ENCODE results near the gene TMEM178B. TPM values are rescaled to one million over a fixed set of nuclear protein-coding genes. Genes with fewer than 3 reads are reported as not detected.

TMEM178B gene
- total and polyA plus RNA-seq, 3 experiments from 2014 or later, result 0.02 to 1.1 (median 0.97) TPM

DNA sequence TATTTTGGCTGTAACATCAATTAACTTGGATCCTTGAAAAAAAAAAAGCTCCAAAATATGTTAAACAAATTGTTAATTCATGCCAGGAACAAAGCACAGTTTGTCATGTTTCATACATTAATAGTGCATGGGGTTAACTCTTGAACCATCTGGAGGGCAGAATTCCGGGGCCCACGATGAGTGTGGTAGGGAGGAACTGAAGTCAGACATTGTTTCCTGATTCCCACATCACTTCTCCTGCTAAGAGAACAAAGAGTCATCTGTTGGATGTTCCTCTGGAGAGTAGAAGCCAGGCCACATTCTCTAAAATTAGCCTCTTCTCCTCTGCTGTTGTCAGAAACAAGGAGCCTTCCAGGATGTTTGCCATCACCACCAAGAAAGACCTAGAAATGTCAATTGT lies 54.6 kb downstream of the TMEM178B start:
- ChIA-PET POLR2A (no interaction called here), CTCF (no interaction called here)
- no peaks in the 10 kb centered on the region for H3K36me3 ChIP-seq (ENCODE audit: insufficient read depth, low read length)
- peaks cover 7 to 49% of the 10 kb centered on the region in 2 donors for H3K27me3 Mint-ChIP-seq
- H3K9me3 Mint-ChIP-seq, result peaks cover 7 to 13% (median 7%) of the 10 kb centered on the region in 5 donors
- H3K4me3 Mint-ChIP-seq, result no peak overlapping the region
- DNase-seq, result no peak
- no peaks in the 10 kb centered on the region for H3K4me1 ChIP-seq (ENCODE audit: insufficient read depth, low read length)
- no peaks in the 10 kb centered on the region for H3K36me3 Mint-ChIP-seq
- no peaks in the 10 kb centered on the region for H3K4me1 Mint-ChIP-seq
- H3K27me3 ChIP-seq (ENCODE audit: insufficient read depth, low read length, poor library complexity, severe bottlenecking), result no peaks in the 10 kb centered on the region
- no peak overlapping the region for H3K27ac ChIP-seq (ENCODE audit: low read depth, low read length)
- no peak overlapping the region for H3K27ac Mint-ChIP-seq
- H3K9me3 ChIP-seq (ENCODE audit: low read length), result no peaks in the 10 kb centered on the region
- no peak overlapping the region for H3K4me3 ChIP-seq (ENCODE audit: low read length)

GRCh38 chr7:141128931-141129330 lies 55.1 kb downstream of the TMEM178B start:
- Mint-ChIP-seq H3K27ac (no peak overlapping the region), H3K9me3 (peaks cover 7 to 16% (median 11%) of the 10 kb centered on the region in 5 donors), H3K27me3 (peaks cover 7 to 53% of the 10 kb centered on the region in 2 donors), H3K36me3 (no peaks in the 10 kb centered on the region), H3K4me3 (no peak overlapping the region), H3K4me1 (no peaks in the 10 kb centered on the region)
- no peak overlapping the region for H3K27ac ChIP-seq (ENCODE audit: low read depth, low read length)
- H3K27me3 ChIP-seq (ENCODE audit: insufficient read depth, low read length, poor library complexity, severe bottlenecking), result no peaks in the 10 kb centered on the region
- no peak overlapping the region for H3K4me3 ChIP-seq (ENCODE audit: low read length)
- no peaks in the 10 kb centered on the region for H3K4me1 ChIP-seq (ENCODE audit: insufficient read depth, low read length)
- DNase-seq, result no peak
- no peaks in the 10 kb centered on the region for H3K36me3 ChIP-seq (ENCODE audit: insufficient read depth, low read length)
- ChIA-PET CTCF (no interaction called here), POLR2A (no interaction called here)
- H3K9me3 ChIP-seq (ENCODE audit: low read length), result no peaks in the 10 kb centered on the region

DNA sequence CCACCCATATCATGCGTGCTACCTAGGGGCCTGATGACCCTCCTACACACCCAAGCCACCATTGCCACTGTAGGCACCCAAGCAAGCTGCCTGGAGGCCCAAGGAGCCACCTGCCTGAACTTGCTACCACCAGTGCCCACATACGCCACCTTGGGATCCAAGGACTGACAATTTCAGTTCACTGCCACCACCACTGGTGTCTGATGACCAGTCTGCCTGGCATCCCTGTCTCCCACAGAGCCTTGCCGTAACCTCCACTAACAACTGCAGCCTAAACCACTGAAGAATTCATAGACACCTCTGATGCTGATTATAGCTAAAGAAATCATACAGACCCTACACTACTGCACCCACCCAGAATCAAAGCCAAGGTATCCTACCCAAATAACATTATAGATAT lies 58.8 kb downstream of the TMEM178B start:
- POLR2A ChIA-PET, result no interaction called here
- H3K36me3 Mint-ChIP-seq, result no peaks in the 10 kb centered on the region
- DNase-seq, result no peak

DNA sequence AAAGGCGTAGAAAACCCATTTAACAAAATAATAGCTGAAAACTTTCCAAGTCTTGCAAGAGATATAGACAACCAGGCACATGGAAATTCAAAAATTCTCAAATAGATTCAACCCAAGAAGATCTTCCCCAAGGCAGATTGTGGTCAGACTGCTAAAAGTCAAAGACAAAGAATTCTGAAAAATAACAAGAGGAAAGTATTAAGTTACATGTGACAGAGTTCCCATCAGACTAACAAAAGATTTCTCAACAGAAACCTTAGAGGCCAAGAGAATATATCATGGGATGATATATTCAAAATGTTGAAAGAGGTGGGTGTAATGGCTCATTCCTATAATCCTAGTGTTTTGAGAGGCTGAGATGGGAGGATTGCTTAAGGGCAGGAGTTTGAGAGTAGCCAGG lies 59.8 kb downstream of the TMEM178B start:
- CTCF ChIA-PET, result no interaction called here

More for the DNA sequence above, 58.8 kb downstream of the TMEM178B start:
- Histone ChIP-seq H3K27me3 (ENCODE audit: insufficient read depth, low read length, poor library complexity, severe bottlenecking) (no peaks in the 10 kb centered on the region), H3K4me3 (ENCODE audit: low read length) (no peak overlapping the region), H3K36me3 (ENCODE audit: insufficient read depth, low read length) (no peaks in the 10 kb centered on the region), H3K4me1 (ENCODE audit: insufficient read depth, low read length) (no peaks in the 10 kb centered on the region), H3K27ac (ENCODE audit: low read depth, low read length) (no peak overlapping the region), H3K9me3 (ENCODE audit: low read length) (no peaks in the 10 kb centered on the region)
- Mint-ChIP-seq H3K27me3 (peaks cover 5 to 37% of the 10 kb centered on the region in 2 donors), H3K9me3 (peaks cover 14 to 18% (median 15%) of the 10 kb centered on the region in 5 donors), H3K4me3 (no peak overlapping the region), H3K27ac (no peak overlapping the region), H3K4me1 (no peaks in the 10 kb centered on the region)
- CTCF ChIA-PET, result no interaction called here

GRCh38 chr7:141142058-141142457 lies 68.2 kb downstream of the TMEM178B start:
- DNase-seq, result no peak
- peaks cover 0 to 13% of the 10 kb centered on the region in 2 donors for H3K27me3 Mint-ChIP-seq
- Histone ChIP-seq H3K27ac (ENCODE audit: low read depth, low read length) (no peak overlapping the region), H3K27me3 (ENCODE audit: insufficient read depth, low read length, poor library complexity, severe bottlenecking) (no peaks in the 10 kb centered on the region), H3K36me3 (ENCODE audit: insufficient read depth, low read length) (no peaks in the 10 kb centered on the region), H3K4me3 (ENCODE audit: low read length) (no peak overlapping the region), H3K9me3 (ENCODE audit: low read length) (no peaks in the 10 kb centered on the region), H3K4me1 (ENCODE audit: insufficient read depth, low read length) (no peaks in the 10 kb centered on the region)
- CTCF ChIA-PET, result no interaction called here
- no peak overlapping the region for H3K4me3 Mint-ChIP-seq
- no peaks in the 10 kb centered on the region for H3K36me3 Mint-ChIP-seq
- no peaks in the 10 kb centered on the region for H3K4me1 Mint-ChIP-seq
- H3K27ac Mint-ChIP-seq, result no peak overlapping the region
- peaks cover 0 to 9% (median 3%) of the 10 kb centered on the region in 5 donors for H3K9me3 Mint-ChIP-seq
- POLR2A ChIA-PET, result no interaction called here

More for the DNA sequence above, 59.8 kb downstream of the TMEM178B start:
- no peaks in the 10 kb centered on the region for H3K4me1 Mint-ChIP-seq
- H3K27me3 ChIP-seq (ENCODE audit: insufficient read depth, low read length, poor library complexity, severe bottlenecking), result no peaks in the 10 kb centered on the region
- no peaks in the 10 kb centered on the region for H3K4me1 ChIP-seq (ENCODE audit: insufficient read depth, low read length)
- no peak overlapping the region for H3K4me3 Mint-ChIP-seq
- H3K36me3 Mint-ChIP-seq, result no peaks in the 10 kb centered on the region
- no peak overlapping the region for H3K27ac ChIP-seq (ENCODE audit: low read depth, low read length)
- no peak overlapping the region for H3K27ac Mint-ChIP-seq
- POLR2A ChIA-PET, result no interaction called here
- peaks cover 5 to 34% of the 10 kb centered on the region in 2 donors for H3K27me3 Mint-ChIP-seq
- no peaks in the 10 kb centered on the region for H3K9me3 ChIP-seq (ENCODE audit: low read length)
- DNase-seq, result no peak
- no peaks in the 10 kb centered on the region for H3K36me3 ChIP-seq (ENCODE audit: insufficient read depth, low read length)
- H3K9me3 Mint-ChIP-seq, result peaks cover 14 to 18% (median 15%) of the 10 kb centered on the region in 5 donors
- H3K4me3 ChIP-seq (ENCODE audit: low read length), result no peak overlapping the region

DNA sequence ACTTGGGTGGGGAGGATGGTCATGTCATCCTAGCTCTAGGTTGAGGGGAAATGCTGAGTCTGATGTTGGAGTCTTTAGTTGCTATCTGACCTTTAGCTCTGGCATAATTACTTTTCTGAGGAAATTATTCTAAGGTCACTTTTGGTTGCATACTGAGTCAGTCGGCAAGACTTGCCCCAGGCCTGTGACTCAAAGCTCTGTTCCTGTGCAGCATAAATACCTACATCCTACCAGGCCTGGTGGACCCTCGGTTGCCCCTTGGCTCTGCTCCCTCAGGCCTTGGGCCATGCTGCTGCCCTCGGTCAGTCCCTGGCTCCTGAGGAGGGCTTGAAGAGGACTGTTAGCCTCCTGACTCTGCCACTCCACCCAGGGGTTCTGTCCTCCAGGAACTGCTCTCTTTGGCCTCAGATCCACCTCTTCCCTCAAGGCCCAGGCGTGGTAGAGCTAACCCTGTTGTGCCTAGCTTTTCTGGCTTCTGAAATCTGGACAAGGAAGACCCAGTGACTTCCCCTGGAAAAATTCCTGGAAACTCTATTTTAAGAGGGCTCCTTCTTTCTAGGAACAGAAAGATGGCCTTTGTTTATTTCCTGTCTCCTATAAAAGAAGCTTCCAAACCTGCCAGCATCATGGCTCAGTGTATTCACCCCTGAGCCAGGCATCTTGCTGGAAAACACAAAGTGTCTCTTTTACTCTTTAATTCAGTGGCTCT lies 71.2 kb downstream of the TMEM178B start:
- DNase-seq, result no peak
- H3K4me3 Mint-ChIP-seq, result no peak overlapping the region
- Histone ChIP-seq H3K4me3 (ENCODE audit: low read length) (no peak overlapping the region), H3K4me1 (ENCODE audit: insufficient read depth, low read length) (no peaks in the 10 kb centered on the region), H3K36me3 (ENCODE audit: insufficient read depth, low read length) (no peaks in the 10 kb centered on the region), H3K27me3 (ENCODE audit: insufficient read depth, low read length, poor library complexity, severe bottlenecking) (no peaks in the 10 kb centered on the region), H3K9me3 (ENCODE audit: low read length) (no peaks in the 10 kb centered on the region), H3K27ac (ENCODE audit: low read depth, low read length) (no peak overlapping the region)
- H3K36me3 Mint-ChIP-seq, result no peaks in the 10 kb centered on the region
- ChIA-PET CTCF (interaction anchor here (1.0 kb wide), 1 partner anchor 9 kb away, joined by 3 read pairs; no protein-coding TSS in a partner anchor), POLR2A (no interaction called here)
- peaks cover 0 to 8% (median 3%) of the 10 kb centered on the region in 5 donors for H3K9me3 Mint-ChIP-seq
- H3K4me1 Mint-ChIP-seq, result no peaks in the 10 kb centered on the region
- no peak overlapping the region for H3K27ac Mint-ChIP-seq
- peaks cover 0 to 11% of the 10 kb centered on the region in 2 donors for H3K27me3 Mint-ChIP-seq

DNA sequence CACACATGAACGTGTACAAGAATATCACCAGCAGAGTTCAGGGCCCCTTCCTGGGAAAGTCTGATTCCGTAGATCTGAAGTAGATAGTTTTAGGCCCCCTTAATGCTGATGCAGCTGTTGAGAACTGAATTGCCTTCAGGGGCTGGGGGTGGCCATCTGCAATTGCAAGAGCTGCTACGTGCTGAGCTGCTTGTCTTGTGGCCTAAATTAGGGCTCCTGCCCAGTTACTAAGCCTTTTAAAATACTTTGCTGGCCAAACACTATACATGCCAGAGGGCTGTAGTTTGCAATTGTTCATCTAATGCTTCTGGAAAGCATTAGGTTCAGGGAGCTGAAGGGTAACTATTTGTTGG lies 71.7 kb downstream of the TMEM178B start:
- Histone ChIP-seq H3K9me3 (ENCODE audit: low read length) (no peaks in the 10 kb centered on the region), H3K4me1 (ENCODE audit: insufficient read depth, low read length) (no peaks in the 10 kb centered on the region), H3K27me3 (ENCODE audit: insufficient read depth, low read length, poor library complexity, severe bottlenecking) (no peaks in the 10 kb centered on the region), H3K36me3 (ENCODE audit: insufficient read depth, low read length) (no peaks in the 10 kb centered on the region), H3K27ac (ENCODE audit: low read depth, low read length) (no peak overlapping the region), H3K4me3 (ENCODE audit: low read length) (no peak overlapping the region)
- no peak for DNase-seq
- H3K4me1 Mint-ChIP-seq, result no peaks in the 10 kb centered on the region
- ChIA-PET CTCF (interaction anchor here (1.0 kb wide), 1 partner anchor 9 kb away, joined by 3 read pairs; no protein-coding TSS in a partner anchor), POLR2A (no interaction called here)
- H3K4me3 Mint-ChIP-seq, result no peak overlapping the region
- H3K27ac Mint-ChIP-seq, result no peak overlapping the region
- H3K9me3 Mint-ChIP-seq, result peaks cover 0 to 5% (median 3%) of the 10 kb centered on the region in 5 donors
- H3K27me3 Mint-ChIP-seq, result peaks cover 0 to 11% of the 10 kb centered on the region in 2 donors
- no peaks in the 10 kb centered on the region for H3K36me3 Mint-ChIP-seq

DNA sequence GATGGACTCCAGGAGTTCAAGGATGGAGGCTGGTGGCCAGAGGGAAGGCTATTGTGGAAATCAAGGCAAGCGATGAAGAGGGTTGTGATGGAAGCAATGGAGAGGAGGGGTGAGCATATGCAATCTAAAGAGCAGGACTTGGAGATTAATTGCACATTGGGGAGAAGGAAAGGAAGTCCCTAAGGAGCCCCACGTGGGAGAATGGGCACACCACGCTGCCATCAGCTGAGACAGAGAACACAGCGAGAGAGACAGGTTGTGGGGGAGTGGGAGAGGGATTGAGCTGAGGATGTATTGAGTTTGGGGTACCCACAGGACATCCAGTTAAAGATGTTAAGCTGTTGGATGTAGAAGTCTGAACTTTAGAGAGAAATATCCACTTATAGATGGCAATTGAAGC lies 73.6 kb downstream of the TMEM178B start:
- DNase-seq, result no peak
- Histone ChIP-seq H3K4me3 (ENCODE audit: low read length) (no peak overlapping the region), H3K36me3 (ENCODE audit: insufficient read depth, low read length) (no peaks in the 10 kb centered on the region), H3K27me3 (ENCODE audit: insufficient read depth, low read length, poor library complexity, severe bottlenecking) (no peaks in the 10 kb centered on the region), H3K9me3 (ENCODE audit: low read length) (no peaks in the 10 kb centered on the region), H3K27ac (ENCODE audit: low read depth, low read length) (no peak overlapping the region), H3K4me1 (ENCODE audit: insufficient read depth, low read length) (no peaks in the 10 kb centered on the region)
- Mint-ChIP-seq H3K27ac (no peak overlapping the region), H3K4me3 (no peak overlapping the region), H3K9me3 (peaks cover 0 to 5% (median 3%) of the 10 kb centered on the region in 5 donors), H3K4me1 (no peaks in the 10 kb centered on the region), H3K36me3 (no peaks in the 10 kb centered on the region), H3K27me3 (peaks cover 0 to 11% of the 10 kb centered on the region in 2 donors)
- ChIA-PET CTCF (no interaction called here), POLR2A (no interaction called here)
